Measurements from ENCODE around the gene PPP1R37.
A peak's percentile ranks its signal among the peaks of the same experiment; 100 is the strongest.

PPP1R37 gene

GRCh38 chr19:45156751-45157150, 63.8 kb downstream of the PPP1R37 start:
- no peak for DNase-seq

GRCh38 chr19:45158503-45159209, 65.7 kb downstream of the PPP1R37 start:
- no peak for DNase-seq

- no peak for DNase-seq
These were observed 66.4 kb downstream of the PPP1R37 start for GRCh38 chr19:45159210-45159970.

- DNase-seq: no peak
These were observed 67.0 kb downstream of the PPP1R37 start for GRCh38 chr19:45159971-45160324.

GRCh38 chr19:45160870-45161737, 68.1 kb downstream of the PPP1R37 start, which contains the start of gene NKPD1:
TSS of gene NKPD1 (minus strand) at chr19:45160982. CDS start at chr19:45160150, 832 bp downstream.
- DNase-seq: no peak

GRCh38 chr19:45161738-45162607, 69.0 kb downstream of the PPP1R37 start:
- DNase-seq: no peak

GRCh38 chr19:45162608-45163143, 69.7 kb downstream of the PPP1R37 start:
- DNase-seq: no peak

GRCh38 chr19:45163156-45163555, 70.2 kb downstream of the PPP1R37 start:
- no peak for DNase-seq

GRCh38 chr19:45163751-45164460, 70.9 kb downstream of the PPP1R37 start:
- DNase-seq: no peak

GRCh38 chr19:45164577-45165335, 71.8 kb downstream of the PPP1R37 start:
- DNase-seq: peak; percentile 62

- no peak for DNase-seq
These were observed 73.8 kb downstream of the PPP1R37 start for GRCh38 chr19:45166723-45167252.

GRCh38 chr19:45168767-45169351, 75.9 kb downstream of the PPP1R37 start:
- no peak for DNase-seq

- DNase-seq: no peak
These were observed 76.6 kb downstream of the PPP1R37 start for GRCh38 chr19:45169602-45170001.

GRCh38 chr19:45170146-45171106, 77.4 kb downstream of the PPP1R37 start:
- no peak for DNase-seq

GRCh38 chr19:45171211-45171623, 78.2 kb downstream of the PPP1R37 start:
- DNase-seq: no peak

GRCh38 chr19:45172173-45172572, 79.2 kb downstream of the PPP1R37 start:
- DNase-seq: no peak

GRCh38 chr19:45172611-45173208, 79.7 kb downstream of the PPP1R37 start:
- DNase-seq: no peak

- DNase-seq: no peak
These were observed 80.8 kb downstream of the PPP1R37 start for GRCh38 chr19:45173816-45174215.

Data from RPMI8226 (cell line).